Caco-2 (cell line): ENCODE data around the gene SIL1. TPM values are rescaled to one million over a fixed set of nuclear protein-coding genes. Genes with fewer than 3 reads are reported as not detected.

ENCODE experiments used
- BruUV-seq: library from RNA; stranded (reverse); fragments of 400-500 nt; replicated peaks from 2 replicates; lab custom pipeline; 2021; lab: Mats Ljungman, UMichigan
- CTCF ChIA-PET: fragments of 300-600 bp; sonication (Branson Sonifier 250); formaldehyde crosslinking; loops from one replicate; lab custom pipeline; 2022; ENCODE audit warnings: antibody characterized with exemption; lab: Charles Lee
- POLR2A ChIA-PET: fragments of 300-600 bp; sonication (Branson Sonifier 250); formaldehyde crosslinking; loops from one replicate; lab custom pipeline; 2022; ENCODE audit warnings: antibody characterized with exemption; lab: Charles Lee
- DNase-seq, 2 experiments: peaks; one replicate each; pipeline versions ENCODE4 v3.0.0 to v3.0.0-alpha.2; 2020 to 2022
- H3K27me3 ChIP-seq: replicated peaks from 2 replicates; pipeline ENCODE4 v1.6.0; 2011; ENCODE audit warnings: low read length; ENCODE audit not compliant: control insufficient read depth, insufficient read depth
- H3K36me3 ChIP-seq: 2 replicates; pipeline ENCODE4 v1.5.1; 2011; ENCODE audit warnings: low read length; ENCODE audit not compliant: control insufficient read depth, insufficient read depth
- H3K4me1 ChIP-seq: fragments of 250-450 bp; sonication (Bioruptor Pico); 2 replicates; pipeline ENCODE4 v1.5.1; 2020; ENCODE audit warnings: mild to moderate bottlenecking
- H3K4me3 ChIP-seq: 2 replicates; pipeline ENCODE4 v1.5.1; 2011; ENCODE audit warnings: low read depth, mild to moderate bottlenecking, control low read depth, low read length
- H3K9me3 ChIP-seq: fragments of 250-450 bp; sonication (Bioruptor Pico); 2 replicates; pipeline ENCODE4 v1.5.1; 2020; ENCODE audit warnings: mild to moderate bottlenecking, moderate library complexity
- H3K27ac Mint-ChIP-seq: one replicate; pipeline ENCODE4 v1.8.0; 2022; ENCODE audit warnings: mixed read lengths; ENCODE audit not compliant: unreplicated experiment
- H3K27me3 Mint-ChIP-seq: one replicate; pipeline ENCODE4 v1.8.0; 2022; ENCODE audit warnings: mixed read lengths; ENCODE audit not compliant: insufficient read depth, unreplicated experiment
- H3K36me3 Mint-ChIP-seq: one replicate; pipeline ENCODE4 v1.8.0; 2022; ENCODE audit warnings: mild to moderate bottlenecking, mixed read lengths; ENCODE audit not compliant: insufficient read depth, unreplicated experiment
- H3K4me1 Mint-ChIP-seq: one replicate; pipeline ENCODE4 v1.8.0; 2022; ENCODE audit warnings: low read depth, mixed read lengths; ENCODE audit not compliant: unreplicated experiment
- H3K4me3 Mint-ChIP-seq: one replicate; pipeline ENCODE4 v1.8.0; 2022; ENCODE audit warnings: mild to moderate bottlenecking, moderate library complexity, mixed read lengths; ENCODE audit not compliant: unreplicated experiment
- H3K9me3 Mint-ChIP-seq: one replicate; pipeline ENCODE4 v1.8.0; 2022; ENCODE audit warnings: mixed read lengths; ENCODE audit not compliant: unreplicated experiment
- CTCF ChIP-seq, 2 experiments: fragments of 200-600 bp in 1 of 2; IDR thresholded peaks; 1 replicate in 1 of 2; 2 replicates in 1 of 2; pipeline versions ENCODE4 v1.5.1 to v1.8.0; 2011 to 2022; ENCODE audit warnings: antibody characterized with exemption in 1 of 2, control low read depth in 1 of 2, inconsistent platforms in 1 of 2, low read depth in 1 of 2, low read length in 1 of 2, mild to moderate bottlenecking in 1 of 2, moderate library complexity in 1 of 2; ENCODE audit not compliant: insufficient read depth in 1 of 2, severe bottlenecking in 1 of 2, unreplicated experiment in 1 of 2
- intact Hi-C: fragments of 100-400 bp; cut with micrococcal nuclease; formaldehyde crosslinking; loops from one replicate; pipeline ENCODE4 v1.10.0; 2022; ENCODE audit not compliant: unreplicated experiment
- total RNA-seq: library from RNA; stranded (reverse); gene quantifications from 2 replicates; pipeline ENCODE4 v1.2.3, GENCODE V29; 2022

SIL1 gene
- total RNA-seq, 1 experiment from 2014 or later: 29.7 TPM

DNA sequence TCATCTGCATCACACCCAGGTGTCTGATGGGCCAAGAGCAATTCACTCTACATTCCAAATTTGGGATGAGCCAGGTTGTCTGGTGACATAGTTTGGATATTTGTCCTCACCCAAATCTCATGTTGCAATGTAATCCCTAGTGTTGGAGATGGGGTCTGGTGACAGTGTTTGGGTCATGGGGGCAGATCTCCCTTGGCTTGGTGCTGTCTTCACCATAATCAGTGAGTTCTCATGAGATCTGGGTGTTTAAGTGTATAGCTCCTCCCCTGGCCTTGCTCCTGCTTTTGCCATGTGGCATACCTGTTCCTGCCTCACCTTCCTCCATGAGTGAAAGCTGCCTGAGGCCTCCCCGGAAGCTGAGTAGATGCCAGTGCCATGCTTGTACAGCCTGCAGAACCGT lies 7.4 kb upstream of the SIL1 start:
- intact Hi-C loops: no loop called here
- Histone ChIP-seq H3K9me3 (no peaks in the 10 kb centered on the region), H3K4me1 (peaks cover 5% of the 10 kb centered on the region; the same call in 1 of the 2 replicates), H3K4me3 (no peak overlapping the region), H3K27me3 (no peaks in the 10 kb centered on the region), H3K36me3 (no peaks in the 10 kb centered on the region)
- ChIA-PET POLR2A (no interaction called here), CTCF (no interaction called here)
- Mint-ChIP-seq H3K9me3 (no peaks in the 10 kb centered on the region), H3K27me3 (no peaks in the 10 kb centered on the region), H3K27ac (peak overlapping the region; percentile 71), H3K4me1 (peaks cover 10% of the 10 kb centered on the region), H3K36me3 (peaks cover 4% of the 10 kb centered on the region), H3K4me3 (peak overlapping the region; percentile 28)
- peak in 1 of 2 experiments; percentile 20 for DNase-seq
- TF ChIP-seq CTCF (IDR thresholded peaks at IDR 0.05; ENCODE audit: insufficient read depth in 1 of 2, low read depth in 1 of 2, low read length in 1 of 2, severe bottlenecking in 1 of 2, unreplicated experiment in 1 of 2): no peak
- no TSS peak for BruUV-seq

- CTCF ChIA-PET: no interaction called here
- H3K4me3 Mint-ChIP-seq: peak overlapping the region; percentile 28
- H3K27me3 Mint-ChIP-seq: no peaks in the 10 kb centered on the region
Observed at GRCh38 chr5:139205124-139205523, 7.0 kb upstream of the SIL1 start.

GRCh38 chr5:139204196-139204595 lies 6.0 kb upstream of the SIL1 start:
- no peaks in the 10 kb centered on the region for H3K9me3 Mint-ChIP-seq
- no peak overlapping the region for H3K27ac Mint-ChIP-seq
- intact Hi-C loops: no loop called here
- no peak for DNase-seq
- Histone ChIP-seq H3K27me3 (no peaks in the 10 kb centered on the region), H3K9me3 (no peaks in the 10 kb centered on the region), H3K4me3 (no peak overlapping the region), H3K4me1 (no peaks in the 10 kb centered on the region), H3K36me3 (no peaks in the 10 kb centered on the region)
- CTCF ChIA-PET: no interaction called here
- BruUV-seq: no TSS peak
- H3K36me3 Mint-ChIP-seq: no peaks in the 10 kb centered on the region
- peaks cover 7% of the 10 kb centered on the region for H3K4me1 Mint-ChIP-seq
- no peak overlapping the region for H3K4me3 Mint-ChIP-seq
- TF ChIP-seq CTCF (IDR thresholded peaks at IDR 0.05; ENCODE audit: insufficient read depth in 1 of 2, low read depth in 1 of 2, low read length in 1 of 2, severe bottlenecking in 1 of 2, unreplicated experiment in 1 of 2): no peak
- H3K27me3 Mint-ChIP-seq: no peaks in the 10 kb centered on the region
- POLR2A ChIA-PET: no interaction called here

More at GRCh38 chr5:139205124-139205523, 7.0 kb upstream of the SIL1 start:
- Histone ChIP-seq H3K36me3 (no peaks in the 10 kb centered on the region), H3K9me3 (no peaks in the 10 kb centered on the region), H3K4me1 (peaks cover under 1% of the 10 kb centered on the region; the same call in 1 of the 2 replicates), H3K4me3 (no peak overlapping the region), H3K27me3 (no peaks in the 10 kb centered on the region)
- Mint-ChIP-seq H3K36me3 (no peaks in the 10 kb centered on the region), H3K9me3 (no peaks in the 10 kb centered on the region), H3K27ac (peak overlapping the region; percentile 71), H3K4me1 (peaks cover 7% of the 10 kb centered on the region)
- intact Hi-C loops: no loop called here
- BruUV-seq: no TSS peak
- no peak for TF ChIP-seq CTCF (IDR thresholded peaks at IDR 0.05; ENCODE audit: insufficient read depth in 1 of 2, low read depth in 1 of 2, low read length in 1 of 2, severe bottlenecking in 1 of 2, unreplicated experiment in 1 of 2)
- POLR2A ChIA-PET: no interaction called here
- no peak for DNase-seq
